Stimulated activated CD4-positive, alpha-beta T cell treated with anti-CD3 and anti-CD28 coated beads, Interleukin-4, amount 100 ng/mL, for 1 hour (primary cell): Measurements from ENCODE around the gene ATP5IF1.
A peak's percentile ranks its signal among the peaks of the same experiment; 100 is the strongest.

ENCODE experiments used
- DNase-seq: peaks from one replicate; pipeline ENCODE4 v3.0.0-alpha.2; 2020

The ATP5IF1 gene

GRCh38 chr1:28235755-28236655 is at the start of gene ATP5IF1:
TSS of gene ATP5IF1 (plus strand) at chr1:28236124. CDS start at chr1:28236184, 60 bp downstream.
- DNase-seq = peak; percentile 93

GRCh38 chr1:28190337-28190979 is 45.5 kb upstream of the ATP5IF1 start:
- no peak for DNase-seq

- DNase-seq = no peak
These were observed 44.8 kb upstream of the ATP5IF1 start for GRCh38 chr1:28190996-28191645.

- DNase-seq = no peak
These were observed 42.2 kb upstream of the ATP5IF1 start for GRCh38 chr1:28193701-28194161.

GRCh38 chr1:28194326-28195035 is 41.4 kb upstream of the ATP5IF1 start:
- no peak for DNase-seq

GRCh38 chr1:28195780-28196179 is 40.1 kb upstream of the ATP5IF1 start:
- DNase-seq = no peak

GRCh38 chr1:28196330-28196729 is 39.6 kb upstream of the ATP5IF1 start:
- no peak for DNase-seq

- DNase-seq = no peak
These were observed 38.1 kb upstream of the ATP5IF1 start for GRCh38 chr1:28197682-28198415.

- DNase-seq = peak; percentile 25
These were observed 36.3 kb upstream of the ATP5IF1 start for GRCh38 chr1:28199328-28200233.

GRCh38 chr1:28200234-28200873 is 35.6 kb upstream of the ATP5IF1 start:
- no peak for DNase-seq

GRCh38 chr1:28205243-28205642 is 30.7 kb upstream of the ATP5IF1 start:
- DNase-seq = no peak

GRCh38 chr1:28208818-28209441 is 27.0 kb upstream of the ATP5IF1 start:
- DNase-seq = peak; percentile 59

- DNase-seq = no peak
These were observed 26.2 kb upstream of the ATP5IF1 start for GRCh38 chr1:28209700-28210099.

- no peak for DNase-seq
These were observed 22.6 kb upstream of the ATP5IF1 start for GRCh38 chr1:28213315-28213714.

- no peak for DNase-seq
These were observed 6.8 kb upstream of the ATP5IF1 start for GRCh38 chr1:28229089-28229488.

GRCh38 chr1:28229996-28230395 is 5.9 kb upstream of the ATP5IF1 start:
- no peak for DNase-seq

GRCh38 chr1:28232558-28233263 is 3.2 kb upstream of the ATP5IF1 start, which contains the start of gene DNAJC8:
TSS of gene DNAJC8 (minus strand) at chr1:28233029. CDS start at chr1:28232998, 31 bp downstream.
- DNase-seq = peak; percentile 97

- DNase-seq = no peak
These were observed 2.7 kb upstream of the ATP5IF1 start for GRCh38 chr1:28233264-28233606.

GRCh38 chr1:28236656-28237322 is 865 bp downstream of the ATP5IF1 start:
- DNase-seq = no peak
